Measurements from ENCODE around the gene ZBTB22.
"Not testable (repeated sequence)": the region's sequence is repeated elsewhere in the genome, so short reads cannot be mapped to it uniquely, and the experiment has no call there.

The ZBTB22 gene

GRCh38 chr6:33317669-33318425, at the start of gene ZBTB22:
ZBTB22 (minus strand) TSS chr6:33317744; CDS start chr6:33316916, 828 bp downstream.
- peak; percentile 90 for DNase-seq (ENCODE audit: low read depth, low spot score)

GRCh38 chr6:33367009-33367714, 49.6 kb upstream of the ZBTB22 start:
- no peak for DNase-seq (ENCODE audit: low read depth, low spot score)

GRCh38 chr6:33365206-33365971, 47.8 kb upstream of the ZBTB22 start:
- not testable (repeated sequence) for DNase-seq (ENCODE audit: low read depth, low spot score)

DNA sequence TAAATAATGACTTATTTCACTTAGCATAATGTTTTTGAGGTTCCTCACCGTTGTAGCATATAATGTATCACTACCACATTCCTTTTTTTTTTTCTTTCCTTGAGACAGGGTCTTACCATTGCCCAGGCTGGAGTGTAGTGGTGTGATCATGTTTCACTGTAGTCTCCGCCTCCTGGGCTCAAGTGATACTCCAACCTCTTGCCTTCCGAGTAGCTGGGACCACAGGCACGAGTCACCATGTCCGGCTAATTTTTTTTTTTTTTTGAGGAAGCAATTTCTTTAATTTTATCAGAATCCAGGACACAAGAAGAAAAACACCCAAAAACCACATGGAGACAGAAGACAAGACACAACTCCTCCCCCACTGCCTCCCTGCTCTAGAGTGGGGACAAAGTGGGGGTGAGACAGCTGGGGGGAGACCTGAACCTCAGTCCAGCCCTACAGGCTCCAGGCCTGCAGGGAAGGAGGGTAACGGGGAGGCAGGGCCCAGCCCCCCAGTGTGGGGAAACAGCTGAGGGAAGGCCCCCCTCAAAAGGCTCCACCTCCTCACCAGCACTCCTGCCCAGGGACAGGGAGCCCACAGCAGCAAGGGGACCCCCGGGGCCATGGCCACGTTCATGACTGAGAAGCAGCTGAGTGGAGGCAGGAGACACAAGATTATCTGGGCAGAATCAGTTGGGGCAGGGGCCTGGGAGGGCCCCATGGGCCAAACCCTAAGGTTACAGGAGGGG, 47.1 kb upstream of the ZBTB22 start:
- DNase-seq (ENCODE audit: low read depth, low spot score): not testable (repeated sequence)

DNA sequence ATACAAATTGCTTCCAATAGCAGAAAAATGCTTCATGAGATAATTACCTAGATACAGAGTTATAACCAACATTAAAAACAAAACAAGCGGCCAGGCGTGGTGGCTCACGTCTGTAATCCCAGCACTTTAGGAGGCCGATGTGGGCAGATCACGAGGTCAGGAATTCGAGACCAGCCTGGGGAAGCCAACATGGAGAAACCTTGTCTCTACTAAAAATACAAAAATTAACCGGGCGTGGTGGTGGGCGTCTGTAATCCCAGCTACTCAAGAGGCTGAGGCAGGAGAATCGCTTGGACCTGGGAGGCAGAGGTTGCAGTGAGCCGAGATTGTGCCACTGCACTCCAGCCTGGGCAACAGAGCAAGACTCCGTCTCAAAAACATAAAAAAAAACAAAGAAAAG, 45.9 kb upstream of the ZBTB22 start:
- DNase-seq (ENCODE audit: low read depth, low spot score): not testable (repeated sequence)

DNA sequence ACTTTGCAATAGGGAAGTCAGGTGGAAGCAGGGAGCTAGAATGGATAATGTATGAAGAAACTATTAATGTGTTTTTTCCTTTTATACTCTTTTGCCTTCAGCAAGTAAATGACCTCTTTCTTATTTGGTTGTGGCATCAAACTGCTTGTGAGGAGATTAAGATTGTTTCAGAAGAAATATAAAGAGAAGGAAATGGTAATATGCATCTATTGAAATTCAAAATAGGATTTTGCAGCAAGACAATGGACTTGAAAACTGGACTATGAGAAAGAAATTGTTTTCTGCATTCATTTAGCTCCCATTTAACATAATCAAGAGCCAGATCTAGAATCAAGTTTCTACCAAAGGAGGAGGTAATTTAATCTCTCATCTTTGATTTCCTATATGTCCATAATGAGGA, 41.8 kb upstream of the ZBTB22 start:
- no peak for DNase-seq (ENCODE audit: low read depth, low spot score)

DNA sequence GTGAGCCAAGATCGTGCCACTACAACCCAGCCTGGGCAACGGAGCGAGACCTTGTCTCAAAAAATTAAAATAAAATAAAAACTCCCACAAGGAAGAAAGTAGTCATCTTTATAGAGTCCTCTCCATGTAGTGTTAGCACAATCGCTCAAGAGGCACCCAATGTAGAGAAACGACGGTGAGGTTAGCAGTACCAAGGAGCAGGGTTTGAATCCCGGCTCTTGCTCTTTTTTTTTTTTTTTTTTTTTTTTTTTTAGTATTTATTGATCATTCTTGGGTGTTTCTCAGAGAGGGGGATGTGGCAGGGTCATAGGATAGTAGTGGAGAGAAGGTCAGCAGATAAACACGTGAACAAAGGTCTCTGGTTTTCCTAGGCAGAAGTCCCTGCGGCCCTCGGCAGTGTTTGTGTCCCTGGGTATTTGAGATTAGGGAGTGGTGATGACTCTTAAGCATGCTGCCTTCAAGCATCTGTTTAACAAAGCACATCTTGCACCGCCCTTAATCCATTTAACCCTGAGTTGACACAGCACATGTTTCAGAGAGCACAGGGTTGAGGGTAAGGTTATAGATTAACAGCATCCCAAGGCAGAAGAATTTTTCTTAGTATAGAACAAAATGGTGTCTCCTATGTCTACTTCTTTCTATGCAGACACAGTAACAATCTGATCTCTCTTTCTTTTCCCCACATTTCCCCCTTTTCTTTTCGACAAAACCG, 39.8 kb upstream of the ZBTB22 start:
- not testable (repeated sequence) for DNase-seq (ENCODE audit: low read depth, low spot score)

- no peak for DNase-seq (ENCODE audit: low read depth, low spot score)
Measured at GRCh38 chr6:33356295-33356694, 38.8 kb upstream of the ZBTB22 start.

DNA sequence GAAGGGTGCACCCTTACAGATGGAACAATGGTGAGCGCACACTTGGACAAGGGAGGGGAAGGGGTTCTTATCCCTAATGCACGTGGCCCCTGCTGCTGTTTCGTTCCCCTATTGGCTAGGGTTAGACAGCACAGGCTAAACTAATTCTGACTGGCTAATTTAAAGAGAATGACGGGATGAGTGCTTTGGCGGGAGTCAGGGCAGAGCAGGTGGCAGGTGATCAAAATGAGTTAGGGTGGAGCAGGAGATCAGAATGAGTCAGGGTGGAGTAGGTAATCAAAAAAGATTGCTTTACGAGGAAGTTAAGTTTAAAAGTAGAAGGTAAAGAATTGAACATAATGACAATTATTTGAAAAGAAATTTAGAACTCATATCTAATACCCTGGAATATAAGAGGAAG, 38.3 kb upstream of the ZBTB22 start:
- DNase-seq (ENCODE audit: low read depth, low spot score): not testable (repeated sequence)

- no peak for DNase-seq (ENCODE audit: low read depth, low spot score)
Measured at GRCh38 chr6:33347816-33348215, 30.3 kb upstream of the ZBTB22 start.

- not testable (repeated sequence) for DNase-seq (ENCODE audit: low read depth, low spot score)
Measured at GRCh38 chr6:33346972-33347371, 29.4 kb upstream of the ZBTB22 start.

DNA sequence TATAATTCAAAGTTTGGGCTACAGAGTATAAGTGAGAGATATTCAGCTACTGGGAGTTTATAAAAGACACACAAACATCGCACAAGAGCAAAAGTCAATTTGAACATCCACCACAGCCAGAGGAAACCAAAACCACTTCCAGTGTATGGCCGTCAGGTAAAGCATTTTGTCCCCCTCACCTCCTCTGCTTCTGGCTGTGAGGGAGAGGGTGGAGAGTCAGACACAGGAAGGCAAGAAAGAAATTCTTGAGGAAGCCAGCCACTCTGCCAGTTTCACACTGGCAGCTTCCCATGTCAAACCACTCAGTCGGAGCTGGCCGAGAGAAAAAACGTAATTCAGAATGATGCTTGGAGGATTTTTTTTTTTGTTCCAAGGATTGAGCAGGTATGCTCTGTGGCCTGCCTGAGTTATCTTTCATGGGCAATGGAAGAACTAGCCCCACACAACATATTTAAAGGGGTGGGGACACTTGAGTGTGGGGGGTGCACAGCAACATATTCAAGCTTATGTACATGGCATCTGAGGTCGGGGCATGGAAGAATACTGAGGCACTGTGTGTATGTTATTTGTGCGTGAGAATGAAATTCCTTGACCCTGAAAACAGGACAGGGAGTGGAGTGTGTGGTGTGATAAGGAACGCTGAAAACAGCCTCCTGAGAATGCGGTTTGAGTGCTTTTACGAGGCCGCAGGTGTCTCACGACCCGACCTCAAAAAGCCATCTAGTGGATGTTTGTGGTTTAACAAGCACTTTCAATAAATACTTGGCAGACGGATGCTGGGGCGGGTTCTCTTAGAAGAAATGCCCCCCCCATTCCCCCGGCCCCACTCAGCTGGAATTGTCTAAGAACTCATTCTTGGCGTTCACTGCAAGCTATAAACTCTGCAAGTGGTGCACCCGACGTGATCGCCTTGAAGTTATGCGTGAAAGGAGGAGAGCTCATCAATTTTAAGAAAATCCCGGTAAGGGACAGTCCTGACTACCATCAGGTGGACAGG, 27.5 kb upstream of the ZBTB22 start:
- peak; percentile 48 for DNase-seq (ENCODE audit: low read depth, low spot score)

DNA sequence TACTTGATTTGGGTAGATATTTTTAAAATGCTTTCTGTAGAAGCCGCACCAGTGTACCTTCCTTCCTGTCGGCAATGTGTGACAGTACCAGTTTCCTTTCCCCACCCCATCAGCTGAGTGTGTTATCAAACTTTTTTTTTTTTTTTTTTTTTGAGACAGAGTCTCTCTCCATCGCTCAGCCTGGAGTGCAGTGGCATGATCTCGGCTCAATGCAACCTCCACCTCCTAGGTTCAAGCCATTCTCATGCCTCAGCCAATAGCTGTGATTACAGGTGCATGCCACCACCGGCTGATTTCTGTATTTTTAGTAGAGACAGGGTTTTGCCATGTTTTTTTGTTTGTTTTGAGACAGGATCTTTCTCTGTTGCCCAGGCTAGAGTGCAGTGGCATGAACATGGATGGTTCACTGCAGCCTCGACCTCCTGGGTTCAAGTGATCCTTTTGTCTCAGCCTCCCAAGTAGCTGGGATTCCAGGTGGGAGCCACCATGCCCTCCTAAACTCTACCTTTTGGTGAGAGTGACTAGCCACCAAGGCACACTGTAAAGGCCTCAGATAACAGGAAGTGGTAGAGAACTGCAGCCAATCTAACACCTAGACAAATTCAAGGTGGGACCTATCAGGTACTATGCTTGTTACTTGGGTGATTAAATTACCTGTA, 26.5 kb upstream of the ZBTB22 start:
- DNase-seq (ENCODE audit: low read depth, low spot score): peak; percentile 48

DNA sequence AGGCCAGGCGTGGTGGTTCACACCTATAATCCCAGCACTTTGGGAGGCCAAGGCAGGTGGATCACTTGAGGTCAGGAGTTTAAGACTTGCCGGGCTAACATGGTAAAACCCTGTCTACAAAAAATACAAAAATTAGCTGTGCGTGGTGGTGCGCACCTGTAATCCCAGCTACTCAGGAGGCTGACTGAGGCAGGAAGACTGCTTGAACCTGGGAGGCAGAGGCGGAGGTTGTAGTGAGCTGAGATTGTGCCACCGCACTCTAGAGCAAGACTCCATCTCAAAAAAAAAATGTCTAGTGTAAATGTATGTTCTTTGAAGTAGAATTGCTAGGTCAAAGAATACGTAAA, 26.0 kb upstream of the ZBTB22 start:
- DNase-seq (ENCODE audit: low read depth, low spot score): not testable (repeated sequence)

DNA sequence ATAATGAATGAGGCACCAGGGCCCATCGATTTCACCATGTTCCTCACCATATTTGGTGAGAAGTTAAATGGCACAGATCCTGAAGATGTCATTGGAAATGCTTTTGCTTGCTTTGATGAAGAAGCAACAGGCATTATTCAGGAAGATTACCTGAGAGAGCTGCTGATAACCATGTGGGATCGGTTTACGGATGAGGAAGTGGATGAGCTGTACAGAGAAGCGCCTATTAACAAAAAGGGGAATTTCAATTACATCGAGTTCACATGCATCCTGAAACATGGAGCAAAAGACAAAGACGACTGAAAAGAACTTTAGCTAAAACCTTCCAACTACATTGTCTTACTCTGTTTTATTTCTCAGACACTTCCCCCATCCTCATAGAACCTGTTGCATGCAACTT, 21.6 kb upstream of the ZBTB22 start:
- DNase-seq (ENCODE audit: low read depth, low spot score): no peak

- DNase-seq (ENCODE audit: low read depth, low spot score): no peak
Measured at GRCh38 chr6:33336495-33336894, 19.0 kb upstream of the ZBTB22 start.

DNA sequence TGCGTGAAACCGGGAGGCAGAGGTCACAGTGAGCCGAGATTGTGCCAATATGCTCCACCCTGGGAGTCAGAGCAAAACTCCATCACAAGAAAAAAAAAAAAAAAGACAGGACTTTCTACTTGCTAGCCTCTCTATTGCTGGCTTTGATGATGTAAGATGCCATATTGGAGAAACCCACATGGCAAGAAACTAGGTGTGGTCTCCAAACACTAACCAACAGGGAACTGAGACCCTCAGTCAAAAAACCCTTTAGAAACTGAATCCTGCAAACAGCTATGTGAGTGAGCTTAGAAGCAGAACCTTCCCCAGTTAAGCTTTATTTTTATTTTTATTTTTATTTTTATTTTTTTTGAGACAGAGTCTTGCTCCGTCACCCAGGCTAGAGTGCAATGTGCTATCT, 18.4 kb upstream of the ZBTB22 start:
- DNase-seq (ENCODE audit: low read depth, low spot score): no peak

DNA sequence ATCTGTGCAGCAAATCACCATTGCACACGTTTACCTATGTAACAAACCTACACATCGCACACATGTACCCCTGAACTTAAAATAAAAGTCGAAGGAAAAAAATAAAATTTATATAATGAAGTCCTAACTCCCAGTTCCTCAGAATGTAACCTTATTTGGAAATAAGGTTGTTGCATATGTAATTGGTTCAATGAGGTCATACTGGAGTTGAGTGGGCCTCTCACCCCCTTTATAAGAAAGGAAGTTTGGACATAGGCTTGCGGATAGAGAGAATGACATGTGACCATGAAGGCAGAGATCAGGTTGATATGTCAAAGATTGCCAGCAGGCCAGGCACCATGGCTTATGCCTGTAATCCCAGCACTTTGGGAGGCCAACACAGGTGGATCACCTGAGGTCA, 16.1 kb upstream of the ZBTB22 start:
- no peak for DNase-seq (ENCODE audit: low read depth, low spot score)

- no peak for DNase-seq (ENCODE audit: low read depth, low spot score)
Measured at GRCh38 chr6:33330736-33331135, 13.2 kb upstream of the ZBTB22 start.

Data from activated CD4-positive, CD25-positive, alpha-beta regulatory T cell treated with anti-CD3 and anti-CD28 coated beads, Interleukin-2, amount 50 U/mL, for 16 hours (primary cell).